KMS-11 (cell line): ENCODE measurements around the gene JPH3.

Source experiments
- H2AFZ ChIP-seq: fragments of 200-600 bp; sonication (generic); 2 replicates; pipeline ENCODE4 v1.6.1; 2016; ENCODE audit warnings: antibody characterized with exemption, mixed run types, low read depth
- H3K27ac ChIP-seq: fragments of 200-600 bp; sonication (generic); 2 replicates; pipeline ENCODE4 v1.6.1; 2016; ENCODE audit warnings: mild to moderate bottlenecking, mixed run types
- H3K27me3 ChIP-seq: fragments of 200-600 bp; sonication (generic); 2 replicates; pipeline ENCODE4 v1.6.1; 2017; ENCODE audit warnings: mild to moderate bottlenecking, low read depth, mixed run types, moderate library complexity; ENCODE audit not compliant: insufficient read depth
- H3K36me3 ChIP-seq: fragments of 200-600 bp; sonication (generic); 2 replicates; pipeline ENCODE4 v1.6.1; 2017; ENCODE audit warnings: mild to moderate bottlenecking, mixed run types; ENCODE audit not compliant: insufficient read depth
- H3K4me1 ChIP-seq: fragments of 200-600 bp; sonication (generic); 2 replicates; pipeline ENCODE4 v1.6.1; 2016; ENCODE audit warnings: mild to moderate bottlenecking, low read depth, mixed run types; ENCODE audit not compliant: poor library complexity, severe bottlenecking
- H3K4me2 ChIP-seq: fragments of 200-600 bp; sonication (generic); 2 replicates; pipeline ENCODE4 v1.7.0; 2016; ENCODE audit warnings: mild to moderate bottlenecking, mixed run types
- H3K4me3 ChIP-seq: fragments of 200-600 bp; sonication (generic); IDR thresholded peaks from 2 replicates; pipeline ENCODE4 v1.6.1; 2017; ENCODE audit warnings: low read depth, low read length, mixed read lengths; ENCODE audit not compliant: insufficient read depth
- H3K79me2 ChIP-seq: fragments of 200-600 bp; sonication (generic); 2 replicates; pipeline ENCODE4 v1.6.1; 2016; ENCODE audit warnings: low read depth, mixed run types; ENCODE audit not compliant: insufficient read depth
- H3K9ac ChIP-seq: fragments of 200-600 bp; sonication (generic); 2 replicates; pipeline ENCODE4 v1.6.1; 2016; ENCODE audit warnings: mild to moderate bottlenecking, mixed run types
- H4K20me1 ChIP-seq: fragments of 200-600 bp; sonication (generic); 2 replicates; pipeline ENCODE4 v1.6.1; 2016; ENCODE audit warnings: mild to moderate bottlenecking, mixed run types; ENCODE audit not compliant: insufficient read depth
- CTCF ChIP-seq: fragments of 200-600 bp; sonication (generic); conservative IDR thresholded peaks from 2 replicates; pipeline ENCODE4 v1.6.1; 2017; ENCODE audit warnings: low read depth, mild to moderate bottlenecking, antibody characterized with exemption, low read length, moderate library complexity, mixed read lengths

The JPH3 gene

DNA sequence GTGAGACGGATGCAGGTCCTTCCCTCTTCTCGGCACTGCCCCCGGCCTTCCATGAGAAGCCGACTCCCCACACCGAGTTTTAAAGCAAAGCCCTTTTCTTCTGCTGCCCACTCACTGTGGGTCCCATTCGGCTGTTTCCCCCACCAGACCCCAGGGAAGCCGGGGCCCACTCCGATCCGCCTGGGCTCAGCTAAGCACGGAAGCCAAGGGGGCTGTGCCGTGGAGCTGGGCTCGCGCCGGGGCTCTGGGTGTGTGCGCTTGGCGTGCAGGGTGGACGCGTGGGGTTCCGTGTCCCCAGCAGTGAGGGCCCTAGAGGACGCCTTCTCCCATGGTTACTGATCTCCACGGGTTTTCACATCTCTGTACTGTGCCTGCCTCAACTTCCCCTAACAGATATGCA lies 94.9 kb downstream of the JPH3 start:
- H3K4me2 ChIP-seq = no peak overlapping the region

GRCh38 chr16:87697792-87698191 lies 95.5 kb downstream of the JPH3 start:
- Histone ChIP-seq H3K4me1 (no peaks in the 10 kb centered on the region), H3K79me2 (no peaks in the 10 kb centered on the region), H3K4me3 (no peak overlapping the region), H3K36me3 (no peaks in the 10 kb centered on the region; the same call in 1 of the 2 replicates), H3K4me2 (no peak overlapping the region), H4K20me1 (no peaks in the 10 kb centered on the region), H2AFZ (no peak overlapping the region), H3K9ac (no peak overlapping the region), H3K27me3 (no peaks in the 10 kb centered on the region), H3K27ac (no peak overlapping the region)
- no peak for TF ChIP-seq CTCF

More for the DNA sequence above, 94.9 kb downstream of the JPH3 start:
- Histone ChIP-seq H3K36me3 (no peaks in the 10 kb centered on the region), H3K27me3 (no peaks in the 10 kb centered on the region), H4K20me1 (no peaks in the 10 kb centered on the region), H2AFZ (no peak overlapping the region), H3K79me2 (no peaks in the 10 kb centered on the region), H3K4me3 (no peak overlapping the region), H3K27ac (no peak overlapping the region), H3K4me1 (no peaks in the 10 kb centered on the region), H3K9ac (no peak overlapping the region)
- no peak for TF ChIP-seq CTCF

- no peak overlapping the region for H3K4me3 ChIP-seq
- H4K20me1 ChIP-seq = no peaks in the 10 kb centered on the region
- no peak for TF ChIP-seq CTCF
- H3K9ac ChIP-seq = no peak overlapping the region
- H3K79me2 ChIP-seq = no peaks in the 10 kb centered on the region
- no peak overlapping the region for H3K27ac ChIP-seq
- H3K4me2 ChIP-seq = no peak overlapping the region
- no peaks in the 10 kb centered on the region; the same call in 1 of the 2 replicates for H3K36me3 ChIP-seq
- no peaks in the 10 kb centered on the region for H3K27me3 ChIP-seq
- no peaks in the 10 kb centered on the region for H3K4me1 ChIP-seq
- no peak overlapping the region for H2AFZ ChIP-seq
These were observed 95.9 kb downstream of the JPH3 start for GRCh38 chr16:87698241-87698640.

DNA sequence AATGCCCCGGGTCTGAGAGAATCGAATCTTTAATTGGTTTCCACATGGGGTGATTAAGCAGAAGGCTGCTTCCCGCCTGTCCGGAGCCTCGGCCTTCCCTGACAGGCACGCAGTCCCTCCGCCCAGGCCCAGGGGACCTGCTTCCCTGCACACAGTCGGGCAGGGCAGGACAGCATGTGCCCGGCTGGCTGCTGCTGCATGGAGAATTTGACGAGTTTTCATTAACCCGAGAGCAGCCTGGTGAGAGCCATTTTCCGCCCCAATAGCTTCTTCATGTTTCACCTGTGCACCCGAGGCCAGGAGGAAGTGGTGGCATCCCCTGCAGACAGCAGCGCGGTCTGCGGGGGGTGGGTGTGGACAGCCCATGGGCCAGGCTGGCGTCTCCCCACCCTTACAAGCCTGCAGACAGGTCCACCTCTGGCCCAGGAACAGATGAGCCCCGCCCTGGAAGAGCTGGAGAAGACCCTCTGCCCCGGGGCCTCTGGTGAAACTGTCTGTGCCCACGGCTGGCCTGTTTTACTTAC lies 96.4 kb downstream of the JPH3 start:
- Histone ChIP-seq H3K4me1 (no peaks in the 10 kb centered on the region), H2AFZ (no peak overlapping the region), H3K4me3 (no peak overlapping the region), H3K27me3 (no peaks in the 10 kb centered on the region), H3K79me2 (no peaks in the 10 kb centered on the region), H3K9ac (no peak overlapping the region), H4K20me1 (no peaks in the 10 kb centered on the region), H3K27ac (no peak overlapping the region), H3K4me2 (no peak overlapping the region), H3K36me3 (no peaks in the 10 kb centered on the region; the same call in 1 of the 2 replicates)
- TF ChIP-seq CTCF = no peak
